GM03348 (cell line): ENCODE results near the gene EIF2B4.

Experiments
- DNase-seq: peaks from one replicate; pipeline ENCODE4 v3.0.0; 2012; ENCODE audit warnings: low spot score

Gene EIF2B4

GRCh38 chr2:27370026-27370815 lies at the start of gene EIF2B4, which contains the start of gene SNX17:
TSS of gene EIF2B4 (minus strand) at chr2:27370338. CDS start at chr2:27370314, 24 bp downstream.
TSS of gene SNX17 (plus strand) at chr2:27370616. CDS start at chr2:27370744, 128 bp downstream.
- DNase-seq, result peak; percentile 96

- DNase-seq, result no peak
Observed at GRCh38 chr2:27416151-27416550, 46.0 kb upstream of the EIF2B4 start.

GRCh38 chr2:27412419-27413152 lies 42.4 kb upstream of the EIF2B4 start:
- DNase-seq, result no peak

- DNase-seq, result peak; percentile 98
Observed at GRCh38 chr2:27409321-27410073, 39.4 kb upstream of the EIF2B4 start, which contains the start of gene PPM1G. TSS of gene PPM1G (minus strand) at chr2:27409591. CDS start at chr2:27409422, 169 bp downstream.

GRCh38 chr2:27408601-27409320 lies 38.6 kb upstream of the EIF2B4 start:
- DNase-seq, result peak; percentile 48

GRCh38 chr2:27407798-27408491 lies 37.8 kb upstream of the EIF2B4 start:
- peak; percentile 61 for DNase-seq

- DNase-seq, result no peak
Observed at GRCh38 chr2:27400348-27401135, 30.4 kb upstream of the EIF2B4 start.

GRCh38 chr2:27398962-27399361 lies 28.8 kb upstream of the EIF2B4 start:
- no peak for DNase-seq

GRCh38 chr2:27393225-27393624 lies 23.1 kb upstream of the EIF2B4 start:
- DNase-seq, result no peak

GRCh38 chr2:27390822-27391679 lies 20.9 kb upstream of the EIF2B4 start:
- no peak for DNase-seq

GRCh38 chr2:27381577-27382181 lies 11.5 kb upstream of the EIF2B4 start:
- no peak for DNase-seq

GRCh38 chr2:27380626-27381545 lies 10.7 kb upstream of the EIF2B4 start, which contains the start of gene ZNF513:
TSS of gene ZNF513 (minus strand) at chr2:27380734. CDS start at chr2:27380526, 208 bp downstream.
- peak; percentile 98 for DNase-seq

GRCh38 chr2:27379836-27380625 lies 9.9 kb upstream of the EIF2B4 start:
- DNase-seq, result peak; percentile 17

- no peak for DNase-seq
Observed at GRCh38 chr2:27379383-27379835, 9.3 kb upstream of the EIF2B4 start.

GRCh38 chr2:27378809-27379290 lies 8.7 kb upstream of the EIF2B4 start:
- no peak for DNase-seq

GRCh38 chr2:27378096-27378808 lies 8.1 kb upstream of the EIF2B4 start:
- DNase-seq, result peak; percentile 24
